T-helper 1 cell treated with Interleukin-12 subunit alpha and Interleukin-12 subunit beta and Interleukin-4 antibody, amounts not matched to agents 30 ng/mL and 1 ng/mL, for 36 hours (primary cell): ENCODE measurements around the gene GRM7. TPM values are rescaled to one million over a fixed set of nuclear protein-coding genes. Genes with fewer than 3 reads are reported as not detected.

Experiments used
- intact Hi-C: fragments of 100-400 bp; cut with micrococcal nuclease; formaldehyde crosslinking; loops from one replicate; pipeline ENCODE4 v1.15.1; 2024
- total RNA-seq: library from RNA; stranded (reverse); gene quantifications from 2 replicates; pipeline ENCODE4 v1.2.3, GENCODE V29; 2022

GRM7 gene
- total RNA-seq, 1 donor from 2014 or later = not detected

- intact Hi-C loops = no loop called here
These were observed 846.3 kb downstream of the GRM7 start for GRCh38 chr3:7707187-7707586.

DNA sequence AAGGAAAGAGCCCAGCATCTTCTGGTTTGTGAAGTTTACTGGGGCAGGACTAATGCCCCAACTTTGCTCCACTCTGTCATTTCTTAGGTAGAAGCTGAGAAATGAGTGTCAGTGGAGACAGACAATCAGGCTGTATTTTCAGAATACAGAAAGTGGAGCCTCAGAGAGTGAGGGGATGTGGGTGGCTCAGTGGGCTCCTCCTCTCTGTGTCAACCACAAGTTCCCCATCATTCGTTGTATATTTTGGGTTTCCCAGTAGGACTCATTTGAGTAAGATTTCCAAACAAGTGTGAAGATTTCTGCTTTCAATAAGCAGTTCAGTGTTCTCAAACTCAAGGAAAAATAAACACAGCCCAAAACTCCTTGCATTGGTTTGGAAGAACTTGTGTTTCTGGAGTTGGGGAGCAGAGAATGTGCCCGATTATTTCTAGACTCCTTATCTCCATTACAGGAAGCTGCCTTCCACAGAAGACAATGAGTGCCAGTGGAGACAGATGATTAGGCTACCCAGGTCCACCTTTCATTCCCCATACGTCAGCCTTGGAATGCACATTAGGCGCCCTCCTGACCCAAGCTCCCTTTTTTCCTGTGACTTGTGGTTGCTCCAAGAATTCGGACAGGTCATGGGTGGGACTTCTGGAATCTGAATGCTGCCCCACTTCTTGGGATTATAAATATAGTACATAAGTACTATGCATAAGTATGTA lies 848.6 kb downstream of the GRM7 start:
- intact Hi-C loops = no loop called here

DNA sequence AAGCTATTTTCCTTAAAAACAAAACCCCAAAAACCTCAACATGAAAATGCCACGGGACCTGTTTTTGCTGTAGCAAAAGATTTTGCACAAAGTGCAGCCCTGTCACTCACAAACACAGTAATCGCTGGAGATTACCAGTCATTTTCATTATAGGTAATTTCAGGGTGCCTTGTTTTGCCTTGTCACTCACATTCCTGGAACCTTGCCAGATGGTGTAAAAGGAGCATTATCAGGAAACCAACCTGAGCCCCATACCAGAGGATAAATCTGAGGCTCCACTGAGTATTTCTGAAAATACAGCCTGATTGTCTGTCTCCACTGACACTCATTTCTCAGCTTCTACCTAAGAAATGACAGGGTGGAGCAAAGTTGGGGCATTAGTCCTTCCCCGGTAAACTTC lies 849.4 kb downstream of the GRM7 start:
- intact Hi-C loops = no loop called here

DNA sequence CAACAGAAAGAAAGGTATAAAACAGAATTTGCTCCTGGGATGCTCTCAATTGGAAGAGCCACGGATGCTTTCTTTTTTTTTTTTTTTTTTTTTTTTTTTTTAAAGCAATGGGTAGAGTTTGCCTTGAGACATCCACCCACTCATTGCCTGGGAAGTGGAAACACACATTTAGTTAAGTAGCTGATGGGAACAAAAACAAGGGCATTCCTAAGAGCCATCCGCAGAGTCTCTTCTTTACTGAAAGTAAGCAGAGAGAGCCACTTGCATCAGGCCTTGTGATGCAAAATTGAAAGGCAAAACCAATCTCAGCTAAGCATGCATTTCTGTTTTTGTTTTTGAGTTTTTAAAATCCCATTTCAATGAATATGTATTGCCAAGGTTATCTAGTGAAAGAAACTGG lies 852.8 kb downstream of the GRM7 start:
- intact Hi-C loops = no loop called here

GRCh38 chr3:7720649-7721297 lies 859.9 kb downstream of the GRM7 start:
- intact Hi-C loops = no loop called here

- intact Hi-C loops = no loop called here
These were observed 861.0 kb downstream of the GRM7 start for GRCh38 chr3:7721869-7722268.

- intact Hi-C loops = no loop called here
These were observed 867.9 kb downstream of the GRM7 start for GRCh38 chr3:7728566-7729519.

DNA sequence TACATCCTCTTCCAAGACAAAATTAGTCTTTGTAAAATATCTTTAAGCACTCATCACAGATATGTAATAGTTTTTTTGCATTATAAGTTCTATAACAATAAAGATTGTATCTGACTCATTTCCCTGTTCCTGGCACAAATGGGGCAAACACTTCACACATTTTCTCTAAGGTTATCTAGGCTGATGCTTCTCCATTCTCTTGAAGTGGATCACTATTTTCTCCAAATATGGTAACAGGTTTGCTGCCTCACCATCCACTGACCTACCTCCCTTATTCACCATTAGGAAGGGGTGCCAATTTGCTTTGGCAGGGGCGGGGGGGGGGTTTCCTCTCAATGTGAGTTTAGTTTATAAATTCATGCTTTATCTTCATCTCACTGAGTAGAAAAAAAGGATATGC lies 873.0 kb downstream of the GRM7 start:
- intact Hi-C loops = no loop called here

- intact Hi-C loops = no loop called here
These were observed 873.5 kb downstream of the GRM7 start for GRCh38 chr3:7734456-7734855.

- intact Hi-C loops = no loop called here
These were observed 876.3 kb downstream of the GRM7 start for GRCh38 chr3:7737263-7737662.

GRCh38 chr3:7739754-7740153 lies 878.8 kb downstream of the GRM7 start:
- intact Hi-C loops = no loop called here

DNA sequence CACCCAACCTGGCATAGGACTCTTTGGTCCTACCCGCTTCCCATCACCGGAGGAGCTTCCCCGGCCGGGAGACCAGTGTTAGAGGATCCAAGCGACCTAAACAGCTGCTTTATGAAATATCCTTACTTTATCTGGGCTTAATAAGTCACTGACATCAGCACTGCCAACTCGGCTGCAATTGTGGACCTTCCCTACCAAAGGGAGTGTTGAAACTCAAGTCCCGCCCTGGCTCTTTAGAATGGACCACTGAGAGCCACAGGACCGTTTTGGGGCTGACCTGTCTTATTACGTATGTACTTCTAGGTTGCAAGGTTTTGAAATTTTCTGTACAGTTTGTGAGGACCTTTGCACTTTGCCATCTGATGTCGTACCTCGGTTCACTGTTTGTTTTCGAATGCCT lies 879.5 kb downstream of the GRM7 start:
- intact Hi-C loops = no loop called here

GRCh38 chr3:7744850-7745249 lies 883.9 kb downstream of the GRM7 start:
- intact Hi-C loops = no loop called here

- intact Hi-C loops = no loop called here
These were observed 884.8 kb downstream of the GRM7 start for GRCh38 chr3:7745711-7746110.

- intact Hi-C loops = no loop called here
These were observed 889.2 kb downstream of the GRM7 start for GRCh38 chr3:7749931-7750695.

DNA sequence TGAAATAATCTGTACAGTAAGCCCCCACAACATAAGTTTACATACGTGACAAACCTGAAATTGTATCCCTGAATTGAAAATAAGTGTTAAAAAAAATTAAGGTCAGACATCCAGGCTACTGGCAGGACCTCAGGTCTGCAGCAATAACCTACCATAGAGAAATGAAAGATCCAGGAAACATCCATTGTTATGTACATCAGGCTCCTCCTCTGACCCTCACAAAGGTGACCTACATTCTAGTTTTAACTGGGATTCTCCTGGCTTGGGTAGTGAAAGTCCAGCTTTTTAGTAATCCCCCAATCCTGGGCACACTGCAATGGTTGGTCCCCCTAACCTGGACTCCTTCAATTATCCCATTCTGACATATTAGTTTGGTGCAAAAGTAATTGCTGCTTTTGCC lies 891.1 kb downstream of the GRM7 start:
- intact Hi-C loops = no loop called here

GRCh38 chr3:7754653-7755441 lies 893.9 kb downstream of the GRM7 start:
- intact Hi-C loops = no loop called here

DNA sequence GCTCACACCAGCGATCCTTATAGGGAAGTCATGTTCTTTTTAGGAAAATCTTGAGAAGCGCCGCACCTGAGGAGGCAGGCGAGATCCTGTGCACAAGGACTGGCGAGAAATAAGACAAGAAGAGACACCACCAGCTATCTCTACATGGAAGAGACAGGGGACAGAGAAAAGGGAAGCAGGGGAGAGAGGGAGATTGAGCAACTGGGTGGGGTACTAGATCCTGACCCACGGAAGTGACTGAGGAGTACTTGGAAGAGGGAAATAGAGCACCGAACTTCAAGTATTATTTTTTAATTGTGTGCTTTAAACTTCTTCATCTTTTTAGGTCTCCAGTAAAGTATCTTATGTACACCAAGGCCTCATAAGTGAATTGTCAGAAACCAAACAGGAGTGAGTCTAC lies 898.7 kb downstream of the GRM7 start:
- intact Hi-C loops = no loop called here

GRCh38 chr3:7760718-7761117 lies 899.8 kb downstream of the GRM7 start:
- intact Hi-C loops = no loop called here

DNA sequence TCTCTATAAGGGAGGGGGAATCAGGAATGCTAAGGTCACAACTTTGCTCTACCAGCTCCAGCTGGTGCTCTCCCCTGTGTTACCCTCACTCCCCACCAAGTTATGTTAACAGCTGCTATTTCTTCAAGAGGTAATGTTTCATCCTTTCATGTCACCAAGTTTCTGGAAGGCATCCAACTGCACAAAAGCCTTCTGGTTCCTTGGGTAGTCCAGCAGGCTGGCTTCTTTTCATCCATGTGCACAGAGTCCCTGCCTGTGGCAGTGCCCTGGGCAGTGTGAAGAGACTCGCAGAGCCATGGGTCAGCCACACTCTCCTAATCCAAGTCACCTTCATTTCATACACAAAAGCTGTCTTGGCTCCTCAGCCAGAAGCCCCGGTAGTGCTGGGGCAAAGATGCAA lies 903.2 kb downstream of the GRM7 start:
- intact Hi-C loops = no loop called here

DNA sequence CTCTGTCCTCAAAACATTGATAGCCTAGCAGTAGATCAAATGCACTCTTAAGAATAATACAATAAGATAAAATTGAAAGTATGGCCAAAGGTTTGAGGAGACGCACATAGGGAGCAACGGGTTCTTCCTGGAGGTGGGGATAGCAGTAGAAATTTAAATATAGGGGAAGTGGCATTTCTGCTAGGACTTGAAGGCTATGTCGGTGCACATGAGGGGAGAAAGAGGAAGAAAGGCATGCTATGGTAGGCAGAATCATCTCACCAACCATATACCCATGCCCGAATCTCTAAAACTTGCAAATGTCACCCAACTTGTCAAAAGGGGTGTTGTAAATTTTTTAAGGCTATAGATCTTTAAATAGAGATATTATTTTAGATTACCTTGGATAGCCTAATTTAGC lies 905.6 kb downstream of the GRM7 start:
- intact Hi-C loops = no loop called here
